ENCODE data around the gene FUNDC2.
A peak's percentile ranks its signal among the peaks of the same experiment; 100 is the strongest.

FUNDC2 gene

DNA sequence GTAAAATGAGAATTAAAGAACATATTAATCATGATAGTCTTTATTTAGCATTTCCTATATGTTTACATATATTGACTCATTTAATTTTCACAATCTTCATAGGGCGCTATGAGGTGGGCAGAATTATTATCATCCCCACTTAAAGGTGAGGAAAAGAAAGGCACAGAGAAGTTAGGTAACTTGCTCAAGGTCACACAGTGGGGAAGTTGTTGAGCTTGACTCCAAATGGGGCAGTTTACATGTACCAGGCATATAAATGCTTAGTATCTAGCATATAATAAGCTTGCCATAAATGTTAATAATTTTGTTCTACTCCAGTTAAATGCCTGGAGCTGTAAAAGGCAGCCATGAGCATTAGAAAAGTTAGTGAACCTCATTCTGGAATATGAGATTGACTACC lies 42.8 kb downstream of the FUNDC2 start:
- DNase-seq (ENCODE audit: low spot score) = no peak

DNA sequence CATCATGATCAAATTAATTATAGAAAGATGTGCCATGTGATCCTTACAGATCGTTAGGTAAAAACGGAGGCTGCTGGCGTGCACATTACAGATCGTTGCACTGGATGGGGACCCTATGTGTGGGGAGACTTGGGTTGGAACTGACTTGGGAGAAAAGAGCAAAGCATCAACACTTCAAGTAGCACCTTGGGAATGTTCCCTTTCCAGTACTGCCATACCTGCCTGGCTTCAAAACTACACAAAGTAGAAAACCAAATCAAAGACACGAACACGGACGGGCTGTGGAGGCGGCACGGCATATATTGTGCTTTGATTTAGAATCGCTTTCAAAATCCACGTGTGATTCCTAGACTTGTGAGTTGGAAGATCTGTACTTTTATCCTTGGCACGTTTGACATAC lies 43.4 kb downstream of the FUNDC2 start:
- no peak for DNase-seq (ENCODE audit: low spot score)

DNA sequence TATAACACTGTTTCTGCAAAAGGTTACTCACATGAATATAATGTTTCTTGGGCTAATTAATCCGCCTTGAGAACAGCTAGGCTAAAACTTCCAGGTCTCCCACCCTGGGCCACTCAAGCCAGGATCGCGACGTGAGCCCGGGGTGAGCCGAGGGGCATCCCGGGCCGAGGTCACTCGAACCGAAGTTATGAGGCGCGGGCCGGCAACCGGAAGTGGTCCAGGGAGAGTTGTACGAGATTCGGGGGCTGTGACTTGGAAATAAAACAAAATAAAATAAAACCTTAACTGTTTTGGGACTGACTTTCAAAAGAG lies 44.0 kb downstream of the FUNDC2 start:
- DNase-seq (ENCODE audit: low spot score) = no peak

DNA sequence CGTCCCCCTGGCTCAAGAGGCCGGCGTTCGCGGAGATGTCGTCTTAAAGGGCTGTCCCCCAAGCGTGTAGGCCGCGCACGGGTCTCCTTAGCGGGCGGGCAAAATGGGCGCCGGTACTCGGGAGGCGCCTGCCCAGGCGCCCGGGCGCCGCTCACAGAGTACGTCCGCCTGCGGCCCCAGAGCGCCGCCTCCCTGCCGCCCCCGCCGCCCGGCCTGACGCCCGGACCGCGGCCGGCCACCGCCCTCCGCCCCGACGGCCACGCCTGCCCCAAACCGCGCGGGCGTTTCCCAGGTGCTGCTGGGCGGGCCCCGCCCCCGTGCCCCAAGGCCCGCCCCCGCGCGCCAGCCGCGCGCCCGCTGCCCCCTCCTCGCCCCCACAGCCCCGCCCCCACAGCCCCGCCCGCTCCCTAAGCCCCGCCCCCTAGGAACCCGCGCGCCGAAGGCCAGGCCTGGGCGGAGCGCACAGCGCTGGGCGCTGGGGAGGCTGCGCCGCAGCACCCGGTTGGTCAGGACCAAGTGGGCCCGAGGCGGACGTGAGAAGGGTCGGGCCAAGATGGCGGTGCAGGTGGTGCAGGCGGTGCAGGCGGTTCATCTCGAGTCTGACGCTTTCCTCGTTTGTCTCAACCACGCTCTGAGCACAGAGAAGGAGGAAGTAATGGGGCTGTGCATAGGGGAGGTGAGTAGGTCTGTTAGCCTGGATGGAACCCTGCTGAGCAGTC lies 44.5 kb downstream of the FUNDC2 start, which contains the start of the genes BRCC3, CMC4 and MTCP1:
Gene BRCC3 (plus strand): TSS at position 534 of the 719 bp plus-strand sequence. CDS start 20 bp downstream, at position 554.
Gene CMC4 (minus strand): TSS at position 162 of the 719 bp plus-strand sequence. CDS start 7,113 bp downstream, outside the sequence.
Gene MTCP1 (minus strand): TSS at position 162 of the 719 bp plus-strand sequence. CDS start 5,126 bp downstream, outside the sequence.
- DNase-seq (ENCODE audit: low spot score) = peak; percentile 86

DNA sequence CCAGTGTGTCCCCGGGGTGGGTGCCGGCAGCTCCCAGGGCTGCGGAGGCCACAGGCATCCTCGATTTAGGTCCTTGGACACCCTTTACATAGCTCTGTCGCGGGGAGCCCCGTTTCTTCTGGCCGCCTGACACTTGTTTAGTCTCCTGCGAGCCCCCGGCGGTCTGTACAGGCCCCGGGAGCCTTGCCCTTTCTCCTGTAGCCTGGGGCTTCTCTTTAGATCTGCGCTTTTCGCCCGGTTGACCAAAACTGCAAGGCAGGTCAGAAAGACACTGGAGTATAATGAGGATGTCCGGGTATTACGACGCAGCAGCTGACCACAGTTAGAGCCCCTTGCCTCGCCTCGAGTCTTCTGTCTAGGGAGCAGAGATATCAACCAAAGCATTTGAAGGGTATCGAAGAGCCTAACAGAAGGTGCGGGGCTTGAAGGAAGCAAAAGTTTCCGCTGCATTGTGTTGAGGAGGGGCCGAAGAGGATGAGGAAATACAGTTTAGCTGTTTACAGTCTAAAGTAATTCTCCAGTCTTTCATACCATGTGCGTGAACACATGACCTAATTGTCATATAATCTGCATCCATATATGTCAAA lies 45.1 kb downstream of the FUNDC2 start:
- DNase-seq (ENCODE audit: low spot score) = peak; percentile 23

DNA sequence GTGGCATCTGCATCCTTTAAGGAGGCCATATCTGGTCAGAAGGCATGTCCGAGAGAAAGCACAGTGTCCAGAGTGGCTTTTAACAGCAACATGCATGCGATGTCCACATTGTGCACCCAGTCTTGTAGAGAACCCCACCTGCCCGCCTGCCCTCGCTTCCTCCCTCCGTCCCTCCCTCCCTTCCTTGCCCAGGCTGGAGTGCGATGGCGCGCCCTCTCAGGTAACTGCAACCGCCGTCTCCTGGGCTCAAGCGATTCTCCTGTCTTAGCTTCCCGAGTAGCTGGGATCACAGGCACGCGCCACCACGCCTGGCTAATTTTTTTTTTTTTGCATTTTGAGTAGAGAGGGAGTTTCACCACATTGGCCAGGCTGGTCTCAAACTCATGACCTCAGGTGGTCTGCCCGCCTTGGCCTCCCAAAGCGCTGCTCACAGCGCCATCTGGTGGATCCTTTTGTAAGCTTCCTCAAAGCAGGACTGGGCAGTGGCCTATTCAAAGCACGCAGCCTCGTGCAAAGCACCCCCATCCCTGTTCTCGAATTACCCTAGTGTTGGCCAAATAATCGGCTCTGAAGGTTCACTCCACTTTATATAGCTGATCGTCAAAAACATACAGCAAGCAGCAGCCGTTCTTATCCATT lies 59.7 kb downstream of the FUNDC2 start:
- DNase-seq (ENCODE audit: low spot score) = peak; percentile 29

DNA sequence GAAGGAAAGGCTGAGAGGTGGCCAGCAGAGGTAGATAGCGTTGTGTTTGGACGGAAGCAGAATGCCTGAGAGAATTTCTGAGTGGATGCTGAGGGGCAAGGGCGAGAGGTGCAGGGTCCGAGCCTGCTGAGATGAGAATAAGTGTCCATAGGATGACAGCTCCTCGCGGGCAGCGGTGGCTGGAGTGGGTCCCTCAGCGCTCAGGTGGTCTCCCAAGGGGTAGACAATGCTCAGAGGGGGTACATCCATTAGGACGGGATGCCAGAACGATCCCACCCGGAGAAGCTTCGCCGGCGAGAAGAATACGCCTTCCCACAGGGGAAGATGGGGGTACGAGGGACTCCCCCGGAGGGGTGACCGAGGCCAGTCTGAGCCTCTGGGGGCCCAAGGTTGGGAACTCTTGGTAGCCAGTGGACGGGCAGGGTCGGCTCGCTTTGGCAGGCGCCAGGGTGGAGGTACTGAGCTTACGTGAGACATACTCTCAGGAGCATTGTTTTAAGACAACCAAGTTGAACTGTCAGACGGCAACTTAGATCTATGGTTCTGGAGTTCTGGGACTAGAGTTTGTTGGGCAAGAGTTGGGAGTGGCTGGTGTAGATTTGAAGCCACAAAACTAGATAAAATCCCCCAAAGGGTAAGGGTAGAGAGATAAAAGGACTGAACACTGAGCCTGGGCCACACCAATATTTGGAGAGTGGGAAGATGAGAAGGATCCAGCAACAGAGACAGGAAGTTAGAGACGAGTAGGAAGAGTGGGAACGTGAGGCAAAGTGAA lies 60.5 kb downstream of the FUNDC2 start:
- no peak for DNase-seq (ENCODE audit: low spot score)

DNA sequence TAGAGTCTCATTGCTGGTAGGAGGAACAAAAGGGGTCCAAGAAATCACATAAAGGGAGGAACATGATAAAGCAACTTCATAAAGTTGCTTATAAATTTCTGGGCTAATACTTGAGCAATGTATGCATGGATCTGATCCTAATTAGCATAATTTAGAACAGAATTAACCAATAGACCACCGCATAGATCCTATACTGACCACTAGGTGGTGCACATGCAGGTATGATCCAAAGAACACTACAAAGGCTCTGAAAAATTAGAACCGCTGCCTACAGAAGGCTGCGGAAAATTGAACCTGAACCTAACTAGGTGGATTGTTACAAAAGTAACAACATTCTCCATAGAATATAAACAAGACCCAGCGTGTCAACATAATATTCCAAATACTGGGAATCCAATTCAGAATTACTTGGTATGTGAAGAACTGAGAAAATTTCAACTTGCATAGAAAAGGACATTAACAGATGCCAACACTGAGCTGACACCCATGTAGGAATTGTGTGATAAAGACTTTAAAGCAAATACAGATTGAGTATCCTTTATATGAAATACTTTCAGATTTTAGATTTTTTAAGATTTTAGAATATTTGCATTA lies 67.9 kb downstream of the FUNDC2 start:
- DNase-seq (ENCODE audit: low spot score) = peak; percentile 30

DNA sequence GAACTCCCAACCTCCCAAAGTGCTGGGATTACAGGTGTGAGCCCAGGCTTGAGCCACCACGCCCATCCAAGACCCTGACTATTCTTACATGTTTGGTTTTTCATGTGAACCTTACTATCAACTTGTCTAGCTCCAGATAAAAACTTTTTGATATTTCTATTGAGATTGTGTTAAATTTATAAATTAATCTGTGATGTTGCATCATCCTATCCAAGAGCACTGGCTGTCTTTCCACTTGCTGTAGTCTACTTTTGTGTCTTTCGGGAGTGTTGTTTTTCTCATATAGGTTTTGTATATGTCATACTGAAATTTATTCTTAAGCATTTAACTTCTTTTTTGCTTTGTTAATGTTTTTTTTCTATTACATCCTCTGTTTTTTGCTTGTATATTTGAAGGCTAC lies 79.3 kb downstream of the FUNDC2 start:
- DNase-seq (ENCODE audit: low spot score) = no peak

DNA sequence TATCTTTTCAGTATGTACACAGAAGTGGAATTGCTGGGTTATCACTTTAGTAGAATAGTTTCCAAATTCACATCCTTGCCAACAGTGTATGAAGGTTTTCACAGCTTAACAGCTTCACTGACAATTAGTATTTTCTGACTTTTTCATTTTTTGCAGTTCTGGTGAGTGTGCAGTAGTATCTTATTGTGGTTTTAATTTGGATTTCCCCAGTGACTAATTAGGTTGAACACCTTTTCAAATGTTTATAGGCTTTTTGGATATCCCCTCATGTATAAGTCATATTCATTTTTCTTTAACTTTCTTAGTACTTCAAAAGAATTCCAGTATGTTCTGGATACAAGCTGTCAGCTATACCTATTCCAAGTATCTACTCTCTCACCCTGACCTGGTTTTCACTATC lies 81.8 kb downstream of the FUNDC2 start:
- no peak for DNase-seq (ENCODE audit: low spot score)
